GM19328 (cell line): ENCODE measurements around the gene PTPRT.

Source experiments
- ATAC-seq: cut with Tn5 transposase; IDR thresholded peaks from one replicate; pipeline ENCODE4 v1.9.1; 2021; ENCODE audit warnings: mild to moderate bottlenecking, moderate library complexity; ENCODE audit not compliant: unreplicated experiment

Gene PTPRT

GRCh38 chr20:42846784-42847490 is 342.8 kb downstream of the PTPRT start:
- no peak for ATAC-seq

GRCh38 chr20:42844751-42845150 is 345.0 kb downstream of the PTPRT start:
- no peak for ATAC-seq

DNA sequence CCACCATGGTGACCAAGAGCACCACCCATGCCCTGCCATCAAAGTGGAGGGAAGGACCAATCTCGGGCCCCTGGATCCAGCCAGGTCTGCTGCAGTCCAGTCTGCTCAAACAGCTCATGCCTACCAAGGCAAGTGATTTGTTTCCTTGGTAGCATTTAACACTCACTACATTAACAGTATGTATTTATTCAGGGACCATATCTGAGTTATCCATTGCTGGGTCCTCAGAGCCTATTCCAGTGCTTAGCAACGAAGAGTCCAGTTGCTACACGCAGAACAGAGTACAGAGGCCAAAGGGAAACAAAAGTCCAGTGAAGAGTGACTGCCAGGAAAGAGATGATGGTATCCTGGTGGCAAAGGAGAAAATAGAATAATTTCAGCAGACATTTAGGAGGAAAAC is 352.2 kb downstream of the PTPRT start:
- ATAC-seq, result no peak

GRCh38 chr20:42836339-42836738 is 353.4 kb downstream of the PTPRT start:
- ATAC-seq, result no peak

DNA sequence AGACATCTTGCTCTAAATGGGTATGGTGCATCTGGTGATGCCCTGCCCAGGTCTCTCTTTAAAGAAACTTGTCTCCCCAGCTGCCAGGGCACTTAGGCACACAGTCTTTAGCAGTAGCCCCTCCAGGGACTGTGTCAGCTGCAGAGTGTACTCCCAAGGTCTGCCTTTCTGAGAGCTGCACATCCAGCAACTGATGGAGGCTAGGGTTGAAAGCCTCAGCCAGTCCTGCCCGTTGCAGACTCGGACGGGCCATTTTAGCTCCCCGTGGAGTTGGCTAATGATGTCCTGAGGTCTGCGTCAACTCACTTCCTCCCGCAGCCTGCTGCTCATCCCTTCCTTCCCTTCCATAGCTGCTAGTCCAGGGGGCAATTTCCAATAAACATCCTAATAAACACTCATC is 381.8 kb downstream of the PTPRT start:
- no peak for ATAC-seq

DNA sequence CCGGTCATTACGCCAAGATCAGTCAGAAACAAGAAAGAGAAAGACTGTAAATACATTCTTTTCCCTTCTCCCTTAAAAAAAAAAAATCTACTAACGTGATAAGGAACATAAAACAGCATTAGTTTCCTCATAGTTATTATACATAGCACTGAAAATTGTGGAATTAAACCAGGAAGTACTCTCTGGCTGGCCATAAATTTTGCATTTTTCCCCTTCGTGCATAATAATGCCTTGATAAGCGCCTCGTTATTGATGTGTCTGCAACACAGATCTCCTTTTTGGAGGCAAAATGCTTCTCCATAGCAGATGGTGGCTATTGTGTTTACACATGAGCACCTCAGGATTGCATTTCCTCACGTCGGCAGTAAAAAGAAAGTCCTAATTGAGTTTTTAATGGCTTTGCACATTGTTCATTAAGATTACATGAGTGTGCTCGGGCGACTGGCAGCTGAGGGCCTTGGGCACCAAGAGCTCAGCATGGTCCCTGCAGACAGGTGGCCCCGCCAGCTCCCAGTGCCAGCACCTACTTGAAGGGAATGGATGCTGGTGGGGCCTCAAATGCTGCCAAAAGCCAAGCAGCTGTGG is 394.5 kb downstream of the PTPRT start:
- ATAC-seq, result no peak

- ATAC-seq, result no peak
These were observed 397.7 kb downstream of the PTPRT start for GRCh38 chr20:42792052-42792451.

GRCh38 chr20:42790111-42790510 is 399.6 kb downstream of the PTPRT start:
- ATAC-seq, result no peak

- no peak for ATAC-seq
These were observed 401.0 kb downstream of the PTPRT start for GRCh38 chr20:42788707-42789106.

- no peak for ATAC-seq
These were observed 404.7 kb downstream of the PTPRT start for GRCh38 chr20:42785041-42785440.

GRCh38 chr20:42779216-42779615 is 410.5 kb downstream of the PTPRT start:
- no peak for ATAC-seq

DNA sequence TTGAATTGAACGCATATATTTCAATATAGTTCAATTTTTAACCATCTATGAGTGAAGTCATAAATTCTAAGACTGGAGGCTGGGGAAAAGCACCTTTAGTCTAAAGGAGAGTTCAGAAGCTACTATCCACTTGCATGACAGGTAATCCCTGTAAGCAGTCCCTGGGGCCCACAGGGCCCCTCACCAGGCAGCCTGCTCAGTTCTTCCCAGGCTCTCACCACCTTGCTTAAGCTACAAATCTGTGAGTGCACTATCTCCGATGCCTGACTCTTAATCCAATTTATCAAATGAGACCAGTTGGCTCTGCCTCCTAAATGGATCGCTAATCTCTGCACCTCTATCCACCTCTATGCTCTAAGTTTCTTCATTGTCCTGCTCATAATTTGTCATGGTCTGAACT is 413.8 kb downstream of the PTPRT start:
- ATAC-seq, result no peak

- no peak for ATAC-seq
These were observed 414.7 kb downstream of the PTPRT start for GRCh38 chr20:42775037-42775436.

- no peak for ATAC-seq
These were observed 426.7 kb downstream of the PTPRT start for GRCh38 chr20:42763015-42763414.

GRCh38 chr20:42756991-42757390 is 432.7 kb downstream of the PTPRT start:
- ATAC-seq, result no peak

DNA sequence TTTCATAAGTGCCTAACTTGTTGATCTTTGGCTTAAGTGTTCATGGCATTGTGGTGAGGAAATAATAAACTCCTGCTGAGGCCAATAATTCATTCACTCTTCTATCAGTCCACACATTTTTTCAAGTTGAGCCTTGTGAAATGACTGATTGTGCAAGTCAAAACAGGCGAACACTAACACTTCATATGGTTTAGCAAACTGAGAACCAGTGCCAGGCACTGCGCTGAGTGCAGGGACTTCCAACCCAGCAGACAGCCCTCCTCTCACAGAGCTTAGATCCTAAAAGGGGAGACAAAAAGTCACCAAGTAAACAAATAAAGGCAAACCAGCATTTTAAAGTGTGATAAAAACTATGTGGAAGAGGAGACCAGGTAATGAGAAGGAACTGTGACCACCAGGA is 435.0 kb downstream of the PTPRT start:
- no peak for ATAC-seq

DNA sequence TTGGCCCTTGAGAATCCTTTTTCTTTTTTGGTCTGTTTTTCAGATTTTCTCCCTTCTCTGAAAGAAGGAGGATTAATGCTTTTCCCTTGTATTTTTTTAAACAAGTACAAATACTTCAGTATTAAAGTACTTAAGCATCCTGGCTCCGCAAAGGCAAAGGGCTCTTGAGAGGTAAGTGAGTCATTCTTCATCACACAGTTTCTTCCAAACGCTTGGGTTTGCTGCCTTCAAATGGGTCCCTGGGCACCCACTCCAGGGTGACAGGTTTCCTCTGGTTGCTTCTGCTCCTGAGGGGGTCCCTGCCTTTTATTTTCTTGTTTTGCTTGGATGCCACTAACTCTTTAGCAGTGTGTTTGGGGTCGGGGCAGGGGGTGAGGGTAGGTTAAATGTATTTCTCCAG is 437.1 kb downstream of the PTPRT start:
- no peak for ATAC-seq

DNA sequence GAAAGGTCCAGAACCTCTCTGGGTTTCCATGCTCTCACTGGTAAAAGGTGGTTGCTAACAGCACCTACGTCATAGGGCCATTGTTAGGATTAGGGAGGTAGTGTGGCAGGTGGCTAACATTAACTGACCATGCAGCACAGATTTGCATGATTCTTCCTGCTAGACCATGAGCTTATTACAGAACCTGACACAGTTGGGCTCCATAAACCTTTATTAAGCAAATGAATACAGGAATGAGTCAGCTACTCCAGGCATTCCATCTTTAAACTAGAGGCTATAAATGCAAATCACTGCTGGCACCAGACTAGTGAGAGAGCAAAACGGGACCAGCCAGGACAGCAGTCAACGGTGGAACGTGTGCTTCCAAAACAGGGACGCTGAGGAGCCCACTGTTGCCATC is 440.1 kb downstream of the PTPRT start:
- no peak for ATAC-seq

- no peak for ATAC-seq
These were observed 441.8 kb downstream of the PTPRT start for GRCh38 chr20:42747765-42748411.

DNA sequence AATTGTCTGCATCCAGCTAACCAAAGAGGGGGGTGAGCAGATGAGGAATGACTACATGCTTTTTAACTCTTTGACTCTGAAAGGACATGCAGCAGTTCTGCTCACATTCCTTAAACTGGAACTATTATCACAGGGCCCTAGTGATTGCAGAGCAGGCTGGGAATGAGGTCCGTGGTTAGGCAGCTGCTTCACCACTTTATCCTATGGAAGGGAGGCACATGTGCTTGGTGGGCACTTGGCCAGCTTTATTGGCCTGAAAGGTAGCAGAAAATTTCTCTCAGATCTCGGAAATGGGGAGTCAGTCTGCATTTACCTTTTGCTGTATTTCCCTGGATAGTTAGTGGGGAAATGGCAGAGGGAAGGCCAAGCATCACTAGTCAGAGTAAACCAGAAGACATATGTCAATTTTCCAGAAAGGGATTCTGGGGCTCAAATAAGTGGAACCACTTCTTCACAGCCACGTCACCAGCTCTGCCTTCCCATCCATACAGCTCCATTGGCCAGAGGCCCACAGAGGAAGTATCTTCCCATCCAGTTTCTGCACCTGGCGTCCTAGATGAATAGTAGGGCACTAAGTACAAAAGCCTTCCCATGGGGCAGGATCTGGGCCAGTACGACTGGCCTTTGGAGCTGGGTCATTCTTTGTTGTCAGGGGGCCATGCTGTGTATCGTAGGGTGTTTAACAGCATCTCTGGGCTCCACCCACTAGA is 444.8 kb downstream of the PTPRT start:
- no peak for ATAC-seq

- no peak for ATAC-seq
These were observed 446.8 kb downstream of the PTPRT start for GRCh38 chr20:42742926-42743325.

DNA sequence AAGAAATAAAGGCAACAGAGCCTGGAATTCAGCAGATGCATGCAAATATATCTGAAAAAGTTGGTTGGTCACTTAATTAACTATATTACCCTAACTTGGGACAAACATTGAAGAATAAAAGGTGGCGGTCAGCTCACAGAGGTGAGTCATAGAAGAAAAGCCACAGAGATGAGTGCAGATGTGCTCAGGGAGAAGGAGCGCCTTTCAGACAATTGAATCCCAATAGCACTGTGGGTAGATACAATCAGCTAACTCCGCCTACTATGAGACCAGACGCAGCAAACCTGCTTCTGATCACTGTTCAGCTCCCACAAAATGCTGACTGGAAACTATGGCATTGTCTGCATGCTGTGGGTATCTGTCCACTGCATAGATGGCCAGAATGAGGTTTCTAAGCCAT is 447.8 kb downstream of the PTPRT start:
- no peak for ATAC-seq
